Astrocyte (in vitro differentiated cells and primary cell): ENCODE data around the gene ECHS1.

ENCODE experiments used
- CTCF ChIP-seq: IDR thresholded peaks from 2 replicates; pipeline ENCODE4 v1.5.1; 2011; ENCODE audit warnings: low read depth, mild to moderate bottlenecking, inconsistent platforms, low read length, moderate library complexity; ENCODE audit not compliant: insufficient read depth
- EZH2 ChIP-seq: IDR thresholded peaks from 2 replicates; pipeline ENCODE4 v1.6.1; 2012; ENCODE audit warnings: mild to moderate bottlenecking, low read length, inconsistent platforms; ENCODE audit not compliant: insufficient read depth

- TF ChIP-seq CTCF (no peak), EZH2 (no peak)
Observed at GRCh38 chr10:133349577-133350011, 23.6 kb downstream of the ECHS1 start.
